ENCODE measurements around the gene SSBP3. TPM values are rescaled to one million over a fixed set of nuclear protein-coding genes. Genes with fewer than 3 reads are reported as not detected.

Gene SSBP3
- polyA plus RNA-seq, 1 of the 3 experiments (the other 2 are of a cell fraction) = 26.2 TPM

DNA sequence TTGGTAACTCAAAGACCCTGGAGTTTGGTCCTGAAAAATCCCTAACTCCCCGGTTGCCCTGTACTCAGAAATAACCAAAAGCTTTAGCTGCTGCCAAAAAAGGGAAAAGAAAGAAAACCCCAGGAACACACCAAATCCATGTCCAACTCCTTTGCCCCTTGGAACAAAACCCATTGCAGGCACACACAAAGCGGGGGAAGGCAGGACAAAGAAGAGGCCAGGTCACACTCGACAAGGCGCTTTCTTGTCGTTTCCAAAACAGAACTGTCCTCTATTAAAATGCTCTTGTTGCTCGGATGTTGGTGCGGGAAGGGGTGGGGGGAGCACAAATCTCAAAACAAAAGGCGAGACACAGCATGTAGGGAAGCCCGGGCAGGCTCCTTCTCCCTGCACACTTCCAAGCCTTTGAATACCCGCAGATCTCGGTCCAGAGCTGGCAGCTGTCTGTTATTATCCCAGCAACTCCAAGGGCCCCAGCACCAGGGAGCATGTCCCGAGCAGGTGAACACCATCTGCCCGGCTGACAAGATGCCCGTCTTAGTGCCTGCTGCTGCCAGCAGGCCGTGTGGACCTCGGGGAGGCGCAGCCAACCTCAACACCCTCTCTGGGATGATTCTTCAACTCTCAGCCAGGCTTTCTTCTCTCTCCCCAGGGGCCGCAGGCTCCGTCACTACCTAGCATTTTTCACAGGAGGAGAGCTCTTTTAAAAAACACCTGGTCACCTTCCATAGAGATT, 96.4 kb downstream of the SSBP3 start:
- peaks cover 8 to 77% of the 10 kb centered on the region in 2 experiments; a peak in 3 of 4 replicates for H3K4me1 ChIP-seq (ENCODE audit: control insufficient read depth in 1 of 2, insufficient read depth in 2 of 2, low read depth in 1 of 2, low read length in 1 of 2)
- no peaks in the 10 kb centered on the region for H3K27me3 ChIP-seq (ENCODE audit: insufficient read depth)
- ChIA-PET POLR2A (interaction anchor here (1.0 to 1.2 kb wide), 2 partner anchors 11 to 36 kb away, joined by 3 read pairs; no protein-coding TSS in a partner anchor), CTCF (interaction anchor here (0.7 to 5.4 kb wide), 7 partner anchors 10 to 180 kb away, joined by 3 to 42 read pairs (median 4); no protein-coding TSS in a partner anchor)
- H3K36me3 ChIP-seq (replicated peaks in 1 of 2; ENCODE audit: control insufficient read depth in 1 of 2, insufficient read depth in 2 of 2, low read length in 1 of 2) = no peaks in the 10 kb centered on the region
- peaks cover 10% of the 10 kb centered on the region; the same call in 1 of the 2 replicates for H4K20me1 ChIP-seq (ENCODE audit: insufficient read depth)
- H3K27ac ChIP-seq (ENCODE audit: low read depth in 2 of 2, low read length in 1 of 2) = peak overlapping the region in 1 of 2 experiments; percentile 47; a peak in 2 of 4 replicates
- no peak for DNase-seq
- H3K79me2 ChIP-seq (ENCODE audit: insufficient read depth) = peaks cover 14% of the 10 kb centered on the region; the same call in 1 of the 2 replicates
- no peaks in the 10 kb centered on the region for H3K9me2 ChIP-seq
- H3K9ac ChIP-seq = no peak overlapping the region
- no peak for TF ChIP-seq RCOR1 (IDR thresholded peaks at IDR 0.05; ENCODE audit: low read length)
- TF ChIP-seq RFX5 (IDR thresholded peaks at IDR 0.05; ENCODE audit: low read length) = no peak
- no peak for TF ChIP-seq MXI1 (IDR thresholded peaks at IDR 0.05; ENCODE audit: low read depth, low read length)
- TF ChIP-seq CHD2 (IDR thresholded peaks at IDR 0.05; ENCODE audit: low read length, partially characterized antibody) = no peak
- no peak for TF ChIP-seq SMC3 (IDR thresholded peaks at IDR 0.05; ENCODE audit: low read depth, low read length)
- TF ChIP-seq IRF3 (IDR thresholded peaks at IDR 0.05; ENCODE audit: low read depth, low read length) = no peak
- no peak for TF ChIP-seq YY1 (IDR thresholded peaks at IDR 0.05; ENCODE audit: low read depth)
- no peak for TF ChIP-seq FOXJ3 (CRISPR knock-in tag; IDR thresholded peaks at IDR 0.05)
- no peak for TF ChIP-seq ELF1 (IDR thresholded peaks at IDR 0.05)
- TF ChIP-seq EP300 (IDR thresholded peaks at IDR 0.05; ENCODE audit: borderline replicate concordance in 1 of 2, low read depth in 1 of 2, low read length in 1 of 2) = no peak
- TF ChIP-seq FOXM1 (IDR thresholded peaks at IDR 0.05; ENCODE audit: low read depth) = no peak
- TF ChIP-seq USF2 (IDR thresholded peaks at IDR 0.05; ENCODE audit: borderline replicate concordance, low read depth, low read length) = no peak
- TF ChIP-seq MEF2A (IDR thresholded peaks at IDR 0.05; ENCODE audit: borderline replicate concordance, low read depth) = no peak
- no peak for TF ChIP-seq NFIC (IDR thresholded peaks at IDR 0.05; ENCODE audit: borderline replicate concordance)
- TF ChIP-seq GABPA (IDR thresholded peaks at IDR 0.05; ENCODE audit: low read depth) = no peak
- no peak for TF ChIP-seq RXRA (IDR thresholded peaks at IDR 0.05; ENCODE audit: borderline replicate concordance, low read depth)
- H3F3A ChIP-seq (replicated peaks; ENCODE audit: insufficient read depth) = no peaks in the 10 kb centered on the region
- WGBS (ENCODE audit: low lambda C conversion rate) = 96% methylated on average over 12 of the region's 19 CpGs
- no peaks in the 10 kb centered on the region for H3K9me3 ChIP-seq
- H3K4me2 ChIP-seq = no peak overlapping the region
- H3K4me3 ChIP-seq (ENCODE audit: low read depth in 2 of 2, low read length in 1 of 2) = no peak overlapping the region
- H2AFZ ChIP-seq (ENCODE audit: low read depth) = no peak overlapping the region

GRCh38 chr1:54307305-54307704, 98.9 kb downstream of the SSBP3 start:
- H2AFZ ChIP-seq (ENCODE audit: low read depth) = no peak overlapping the region
- CTCF ChIA-PET = no interaction called here
- 96% methylated on average over 3 of the region's 3 CpGs for WGBS (ENCODE audit: low lambda C conversion rate)
- no peaks in the 10 kb centered on the region for H3F3A ChIP-seq (replicated peaks; ENCODE audit: insufficient read depth)
- H3K4me2 ChIP-seq = no peak overlapping the region
- peaks cover 10% of the 10 kb centered on the region; the same call in 1 of the 2 replicates for H4K20me1 ChIP-seq (ENCODE audit: insufficient read depth)
- H3K4me1 ChIP-seq (ENCODE audit: control insufficient read depth in 1 of 2, insufficient read depth in 2 of 2, low read depth in 1 of 2, low read length in 1 of 2) = peaks cover under 1 to 77% of the 10 kb centered on the region in 2 experiments; a peak in 2 of 4 replicates
- H3K9ac ChIP-seq = no peak overlapping the region
- DNase-seq = no peak
- no peaks in the 10 kb centered on the region for H3K9me2 ChIP-seq
- no peaks in the 10 kb centered on the region for H3K36me3 ChIP-seq (replicated peaks in 1 of 2; ENCODE audit: control insufficient read depth in 1 of 2, insufficient read depth in 2 of 2, low read length in 1 of 2)
- H3K4me3 ChIP-seq (ENCODE audit: low read depth in 2 of 2, low read length in 1 of 2) = no peak overlapping the region
- H3K27ac ChIP-seq (ENCODE audit: low read depth in 2 of 2, low read length in 1 of 2) = no peak overlapping the region
- no peaks in the 10 kb centered on the region for H3K9me3 ChIP-seq
- POLR2A ChIA-PET = no interaction called here
- H3K79me2 ChIP-seq (ENCODE audit: insufficient read depth) = peaks cover 11% of the 10 kb centered on the region; the same call in 1 of the 2 replicates
- no peaks in the 10 kb centered on the region for H3K27me3 ChIP-seq (ENCODE audit: insufficient read depth)
- TF ChIP-seq NRF1 (IDR thresholded peaks at IDR 0.05; ENCODE audit: low read depth, low read length) (no peak), RFX5 (IDR thresholded peaks at IDR 0.05; ENCODE audit: low read length) (no peak), REST (IDR thresholded peaks at IDR 0.05; ENCODE audit: low read depth, low read length) (no peak), EZH2phosphoT487 (IDR thresholded peaks at IDR 0.05; ENCODE audit: borderline replicate concordance, low read depth) (no peak), SIN3A (IDR thresholded peaks at IDR 0.05; ENCODE audit: borderline replicate concordance, low read depth, low read length) (no peak), SMC3 (IDR thresholded peaks at IDR 0.05; ENCODE audit: low read depth, low read length) (no peak)
